Colon (tissue), 2 donors: Measurements from ENCODE around the gene SEPTIN1.
"Not testable (repeated sequence)": the region's sequence is repeated elsewhere in the genome, so short reads cannot be mapped to it uniquely, and the experiment has no call there.

Source experiments
- FAIRE-seq: peaks from 2 replicates; lab custom pipeline; 2012; peaks lifted over from hg19 to GRCh38; lab: Jason Lieb, UNC
- donor health status: control.
- donor health status: control.

SEPTIN1 gene

GRCh38 chr16:30401768-30402425, 19.5 kb upstream of the SEPTIN1 start:
- FAIRE-seq = no peak

- FAIRE-seq = no peak
Observed at GRCh38 chr16:30399435-30400186, 17.2 kb upstream of the SEPTIN1 start.

DNA sequence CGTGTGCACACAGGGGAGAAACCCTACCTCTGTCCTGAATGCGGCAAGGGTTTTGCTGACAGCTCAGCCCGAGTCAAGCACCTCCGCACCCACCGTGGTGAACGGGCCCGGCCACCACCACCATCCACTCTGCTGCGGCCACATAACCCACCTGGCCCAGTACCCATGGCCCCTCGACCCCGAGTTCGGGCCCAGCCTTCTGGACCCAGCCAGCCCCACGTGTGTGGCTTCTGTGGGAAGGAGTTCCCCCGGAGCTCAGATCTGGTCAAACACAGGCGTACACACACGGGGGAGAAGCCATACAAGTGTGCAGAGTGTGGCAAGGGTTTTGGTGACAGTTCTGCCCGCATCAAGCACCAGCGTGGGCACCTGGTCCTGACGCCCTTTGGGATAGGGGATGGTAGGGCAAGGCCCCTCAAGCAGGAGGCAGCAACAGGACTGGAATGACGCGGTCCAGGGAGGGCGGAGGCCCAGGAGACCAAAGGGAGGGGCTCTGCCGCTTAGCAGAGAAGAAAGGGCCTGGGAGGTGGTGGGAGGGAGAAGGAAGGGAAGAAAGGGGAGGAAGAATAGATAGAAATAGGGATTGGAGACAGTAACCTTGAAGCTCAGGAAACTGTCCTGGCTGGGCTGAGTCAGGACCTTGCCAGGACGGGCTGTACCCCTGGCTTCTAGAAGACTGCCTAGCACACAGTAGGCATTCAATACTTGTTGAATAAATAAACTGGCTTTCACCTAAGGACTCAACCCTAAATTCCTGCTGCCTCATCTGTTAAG, 16.5 kb upstream of the SEPTIN1 start:
- no peak for FAIRE-seq

DNA sequence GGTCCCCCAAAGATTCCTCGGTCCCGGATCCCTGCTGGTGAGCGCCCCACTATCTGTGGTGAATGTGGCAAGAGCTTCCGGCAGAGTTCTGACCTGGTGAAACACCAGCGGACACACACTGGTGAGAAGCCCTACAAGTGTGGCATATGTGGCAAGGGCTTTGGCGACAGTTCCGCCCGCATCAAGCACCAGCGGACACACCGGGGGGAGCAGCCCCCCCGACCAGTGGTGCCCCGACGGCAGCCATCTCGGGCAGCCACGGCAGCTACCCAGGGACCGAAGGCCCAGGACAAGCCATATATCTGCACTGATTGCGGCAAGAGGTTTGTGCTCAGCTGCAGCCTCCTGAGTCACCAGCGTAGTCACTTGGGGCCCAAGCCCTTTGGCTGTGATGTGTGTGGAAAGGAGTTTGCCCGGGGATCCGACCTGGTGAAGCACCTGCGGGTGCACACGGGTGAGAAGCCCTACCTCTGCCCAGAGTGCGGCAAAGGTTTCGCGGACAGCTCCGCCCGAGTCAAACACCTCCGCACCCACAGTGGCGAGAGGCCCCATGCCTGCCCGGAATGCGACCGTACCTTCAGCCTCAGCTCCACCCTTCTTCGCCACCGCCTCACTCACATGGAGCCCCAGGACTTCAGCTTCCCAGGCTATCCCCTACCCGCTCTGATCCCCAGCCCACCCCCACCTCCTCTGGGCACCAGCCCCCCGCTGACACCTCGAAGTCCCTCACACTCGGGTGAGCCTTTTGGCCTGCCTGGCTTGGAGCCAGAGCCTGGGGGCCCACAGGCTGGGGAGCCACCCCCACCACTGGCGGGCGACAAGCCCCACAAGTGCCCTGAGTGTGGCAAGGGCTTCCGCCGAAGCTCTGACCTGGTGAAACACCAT, 15.7 kb upstream of the SEPTIN1 start:
- no peak for FAIRE-seq

GRCh38 chr16:30397056-30397455, 14.7 kb upstream of the SEPTIN1 start:
- FAIRE-seq = no peak

DNA sequence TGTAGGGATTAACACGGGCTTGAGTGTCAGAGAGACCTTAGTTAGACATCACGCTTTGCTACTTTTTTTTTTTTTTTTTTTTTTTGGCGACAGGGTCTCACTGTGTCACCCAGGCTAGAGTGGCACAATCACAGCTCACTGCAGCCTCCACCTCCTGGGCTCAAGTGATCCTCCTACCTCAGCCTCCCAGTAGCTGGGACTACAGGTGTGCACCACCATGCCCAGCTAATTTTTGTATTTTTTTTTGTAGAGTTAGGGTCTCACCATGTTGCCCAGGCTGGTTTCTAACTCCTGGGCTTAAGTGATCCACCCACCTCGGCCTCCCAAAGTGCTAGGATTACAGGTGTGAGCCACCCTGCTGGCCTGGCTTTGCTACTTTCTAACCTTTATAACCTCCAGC, 14.3 kb upstream of the SEPTIN1 start:
- FAIRE-seq = not testable (repeated sequence)

DNA sequence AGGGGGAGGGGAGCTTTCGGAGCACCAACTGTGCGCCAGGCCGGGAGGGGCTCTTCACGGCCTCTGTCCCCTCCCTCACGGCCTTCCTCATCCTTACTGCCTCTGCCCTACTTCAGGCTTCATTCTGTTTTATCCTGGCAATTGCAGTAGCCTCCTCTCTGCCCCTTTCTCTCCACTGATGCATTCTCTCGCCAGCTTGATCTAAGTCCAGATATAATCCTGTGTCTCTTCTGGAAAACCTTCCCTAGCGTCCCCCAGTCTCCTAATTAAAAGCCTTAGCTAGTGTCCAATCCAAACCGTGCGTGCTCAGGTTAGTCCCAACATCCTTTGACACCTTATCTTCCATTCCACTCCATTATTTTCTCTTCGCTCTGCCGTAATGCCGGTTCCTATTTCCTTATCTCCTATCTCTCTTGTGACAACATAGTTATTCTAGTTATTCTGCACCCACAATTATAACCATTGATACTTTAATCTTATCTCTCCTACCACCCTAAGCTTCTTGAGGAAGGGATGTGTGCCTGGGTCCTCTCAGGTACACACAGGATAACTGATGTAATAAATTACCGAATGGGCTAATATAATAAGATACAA, 13.7 kb upstream of the SEPTIN1 start:
- FAIRE-seq = no peak

DNA sequence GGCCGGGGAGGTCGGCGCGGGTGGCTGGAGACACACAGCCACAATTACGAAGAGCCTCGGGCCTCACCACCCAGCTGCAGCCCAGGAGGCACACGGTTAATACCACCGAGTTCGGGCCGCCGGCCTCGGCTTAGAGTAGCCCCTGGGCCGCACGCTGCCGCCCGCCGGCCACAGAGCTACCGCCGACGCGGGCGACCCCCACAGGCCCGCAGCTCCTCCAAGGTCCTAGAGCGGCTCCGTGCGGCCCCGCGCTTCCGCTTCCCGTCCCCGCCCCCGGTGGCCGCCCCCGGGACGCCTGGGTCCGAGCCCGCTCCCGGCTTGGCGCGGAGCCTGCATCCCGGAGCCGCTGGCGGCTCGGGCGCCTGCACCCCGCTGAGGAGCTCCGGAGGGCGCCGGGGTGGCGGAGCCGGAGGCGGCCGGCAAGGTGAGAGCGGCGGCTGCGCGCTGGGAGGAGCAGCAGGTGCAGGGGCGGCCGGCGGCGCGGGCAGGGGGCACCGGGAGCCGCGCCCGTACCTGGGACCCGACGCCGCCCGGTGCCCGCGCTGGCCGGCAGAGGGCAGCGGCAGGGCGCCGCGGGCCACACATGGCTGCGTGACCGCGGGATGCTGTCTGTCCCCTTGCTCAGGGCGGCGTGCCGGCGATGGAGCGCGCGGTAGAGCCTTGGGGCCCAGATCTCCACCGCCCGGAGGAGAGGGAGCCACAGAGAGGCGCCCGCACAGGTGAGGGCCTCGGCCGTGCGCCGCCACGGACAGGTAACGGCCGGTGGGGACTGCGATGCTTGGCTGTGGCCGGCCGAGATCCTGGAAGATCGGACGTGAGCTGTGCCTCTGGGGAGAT, 13.0 kb upstream of the SEPTIN1 start, which contains the start of gene ZNF48:
Gene ZNF48 (plus strand): TSS at position 266 of the 837 bp plus-strand sequence. CDS start 375 bp downstream, at position 641.
- FAIRE-seq = no peak

- FAIRE-seq = no peak
Observed at GRCh38 chr16:30394592-30395154, 12.3 kb upstream of the SEPTIN1 start.

GRCh38 chr16:30383521-30383920, 1.2 kb upstream of the SEPTIN1 start:
- no peak for FAIRE-seq

GRCh38 chr16:30381291-30382041, 895 bp downstream of the SEPTIN1 start:
- FAIRE-seq = no peak

- no peak for FAIRE-seq
Observed at GRCh38 chr16:30380803-30381208, 1.6 kb downstream of the SEPTIN1 start.

DNA sequence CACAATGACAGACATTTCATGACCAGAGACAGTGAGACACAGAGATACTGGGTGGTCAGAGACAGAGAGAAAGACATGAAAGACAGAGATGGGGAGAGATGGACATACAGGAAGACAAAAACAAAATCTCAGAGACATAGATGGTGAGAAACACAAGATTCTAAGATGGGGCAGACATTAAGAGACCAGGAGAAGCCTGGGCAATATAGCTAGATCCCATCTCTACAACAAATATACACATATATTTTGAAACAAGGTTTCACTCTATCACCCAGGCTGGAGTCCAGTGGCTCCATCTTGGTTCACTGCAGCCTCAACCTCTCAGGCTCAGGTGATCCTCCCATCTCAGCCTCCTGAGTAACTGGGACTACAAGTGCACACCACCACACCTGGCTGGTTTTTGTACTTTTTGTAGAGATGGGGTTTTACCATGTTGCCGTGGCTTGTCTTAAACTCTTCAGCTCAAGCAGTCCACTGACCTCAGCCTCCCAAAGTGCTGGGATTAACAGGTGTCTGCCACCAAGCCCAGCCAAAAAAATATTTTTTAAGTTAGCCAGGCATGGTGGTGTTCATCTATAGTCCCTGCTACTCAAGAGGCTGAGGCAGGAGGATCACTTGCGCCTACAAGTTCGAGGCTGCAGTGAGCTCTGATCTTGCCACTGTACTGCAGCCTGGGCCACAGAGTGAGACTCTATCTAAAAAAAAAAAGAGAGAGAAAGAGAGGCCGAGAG, 2.1 kb downstream of the SEPTIN1 start:
- FAIRE-seq = no peak

- FAIRE-seq = no peak
Observed at GRCh38 chr16:30379158-30379783, 3.1 kb downstream of the SEPTIN1 start.

DNA sequence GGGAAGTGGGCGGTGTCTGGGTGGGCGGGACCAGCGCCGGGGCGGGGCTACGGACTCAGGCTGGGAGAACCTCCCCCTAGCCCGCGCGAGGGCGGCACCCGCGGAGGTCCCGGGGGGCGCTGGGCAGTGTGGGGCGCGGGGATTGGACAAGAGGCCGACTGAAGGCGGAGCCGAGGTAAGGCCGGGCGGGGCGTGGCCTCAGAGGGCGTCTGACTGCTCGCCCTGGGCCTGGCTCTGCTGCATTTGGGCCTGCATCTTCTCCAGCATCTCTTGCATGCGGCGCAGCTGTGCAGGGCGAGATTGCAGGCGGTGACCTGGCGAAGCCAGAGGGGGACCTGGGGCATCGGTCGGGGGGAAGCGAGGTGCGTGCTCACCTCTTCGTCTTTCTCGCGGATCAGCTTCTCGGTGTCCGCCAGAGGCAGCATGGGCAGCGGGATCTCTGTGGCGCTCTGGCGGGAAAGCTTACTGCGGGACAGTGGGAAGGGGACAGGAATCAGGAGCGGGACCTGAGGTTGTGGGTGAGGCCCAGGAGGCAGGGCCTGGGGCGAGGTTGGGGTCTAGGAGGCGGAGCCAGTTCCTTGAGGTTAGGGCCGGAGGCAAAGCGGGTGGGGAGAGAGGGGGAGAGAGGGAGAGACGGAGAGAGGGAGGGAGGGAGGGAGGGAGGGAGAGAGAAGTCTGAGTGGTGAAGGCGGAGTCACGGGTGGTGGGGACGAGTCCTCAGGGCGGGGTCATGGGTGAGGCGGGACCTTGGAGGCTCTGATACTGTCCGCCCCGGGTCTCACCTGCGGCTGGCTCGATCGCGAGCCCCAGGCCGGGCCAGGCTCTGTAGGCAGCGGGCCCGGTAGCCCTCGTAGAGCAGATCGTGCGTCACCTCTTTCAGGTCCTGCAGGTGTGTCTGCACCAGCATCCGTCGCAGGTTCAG, 3.9 kb downstream of the SEPTIN1 start:
- FAIRE-seq = no peak

GRCh38 chr16:30377812-30378235, 4.5 kb downstream of the SEPTIN1 start:
- no peak for FAIRE-seq
